ENCODE measurements around the gene CASS4. TPM values are rescaled to one million over a fixed set of nuclear protein-coding genes. Genes with fewer than 3 reads are reported as not detected.

CASS4 gene
- total RNA-seq, 1 experiment from 2014 or later: 0.17 TPM

DNA sequence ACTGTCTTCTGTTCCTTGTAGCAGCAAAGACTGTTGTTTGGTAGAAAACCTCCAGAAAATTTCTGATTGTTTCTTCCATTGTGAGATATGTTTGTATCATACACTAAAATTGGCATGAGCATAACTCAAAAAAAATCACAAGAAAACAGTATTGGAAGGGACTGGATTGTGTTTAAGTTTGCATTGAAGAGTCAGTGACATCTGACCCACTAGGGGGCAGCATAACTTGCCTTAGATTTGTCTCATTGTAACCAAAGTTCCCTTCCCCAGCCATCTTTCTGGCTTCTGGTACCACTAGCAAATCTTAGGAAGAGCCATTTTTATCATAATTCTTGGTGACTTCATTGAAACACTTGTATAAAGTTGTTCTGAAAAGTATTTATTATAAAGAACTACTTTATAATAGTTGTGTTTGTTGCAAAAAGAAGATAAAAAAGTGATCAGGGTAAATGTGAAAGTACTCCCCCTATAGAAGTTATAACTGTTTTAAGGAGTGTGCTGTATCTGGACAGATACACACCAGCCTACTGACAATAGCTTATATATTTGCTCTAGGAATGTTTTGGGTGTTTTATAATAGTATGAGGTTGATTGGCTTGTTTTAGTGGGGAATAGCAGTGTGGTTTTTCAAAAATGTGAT is 11.9 kb upstream of the CASS4 start:
- RAD21 ChIA-PET (ENCODE audit: low non-redundant PET in 1 of 2, low total read pairs in 2 of 2, uncharacterized antibody in 2 of 2, unreplicated experiment in 2 of 2): no interaction called here
- TF ChIP-seq ZNF274 (IDR thresholded peaks at IDR 0.05; ENCODE audit: low read depth, low read length) (no peak), EGR1 (IDR thresholded peaks at IDR 0.05; ENCODE audit: low read depth) (no peak), CBX3 (IDR thresholded peaks at IDR 0.05; ENCODE audit: low read depth) (0 out of 2 replicates have a peak, but pooled peaks have one; percentile 12), SP1 (IDR thresholded peaks at IDR 0.05; ENCODE audit: low read depth) (no peak), JUND (IDR thresholded peaks at IDR 0.05) (no peak), CEBPB (IDR thresholded peaks at IDR 0.05; ENCODE audit: low read depth) (no peak), RAD21 (IDR thresholded peaks at IDR 0.05; ENCODE audit: low read depth) (peak; percentile 51), POLR2A (IDR thresholded peaks at IDR 0.05; ENCODE audit: borderline replicate concordance, extremely low read depth, insufficient read depth, insufficient read length) (no peak), ZFX (IDR thresholded peaks at IDR 0.05) (no peak), EZH2phosphoT487 (IDR thresholded peaks at IDR 0.05; ENCODE audit: borderline replicate concordance) (no peak), FOSL1 (IDR thresholded peaks at IDR 0.05; ENCODE audit: low read depth) (no peak), YY1 (IDR thresholded peaks at IDR 0.05; ENCODE audit: extremely low read depth, insufficient replicate concordance, low read depth, low read length) (peak; percentile 20), SRF (IDR thresholded peaks at IDR 0.05; ENCODE audit: low read depth) (no peak), TCF7L2 (IDR thresholded peaks at IDR 0.05; ENCODE audit: borderline replicate concordance, extremely low read depth, insufficient read depth, insufficient read length) (no peak), SIN3A (IDR thresholded peaks at IDR 0.05; ENCODE audit: low read depth) (no peak), POLR2AphosphoS5 (IDR thresholded peaks at IDR 0.05; ENCODE audit: low read depth, low read length) (no peak)
- TF ChIP-seq, protein P1, sequence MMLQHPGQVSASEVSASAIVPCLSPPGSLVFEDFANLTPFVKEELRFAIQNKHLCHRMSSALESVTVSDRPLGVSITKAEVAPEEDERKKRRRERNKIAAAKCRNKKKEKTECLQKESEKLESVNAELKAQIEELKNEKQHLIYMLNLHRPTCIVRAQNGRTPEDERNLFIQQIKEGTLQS (IDR thresholded peaks at IDR 0.05): no peak
- TF ChIP-seq, protein P2, sequence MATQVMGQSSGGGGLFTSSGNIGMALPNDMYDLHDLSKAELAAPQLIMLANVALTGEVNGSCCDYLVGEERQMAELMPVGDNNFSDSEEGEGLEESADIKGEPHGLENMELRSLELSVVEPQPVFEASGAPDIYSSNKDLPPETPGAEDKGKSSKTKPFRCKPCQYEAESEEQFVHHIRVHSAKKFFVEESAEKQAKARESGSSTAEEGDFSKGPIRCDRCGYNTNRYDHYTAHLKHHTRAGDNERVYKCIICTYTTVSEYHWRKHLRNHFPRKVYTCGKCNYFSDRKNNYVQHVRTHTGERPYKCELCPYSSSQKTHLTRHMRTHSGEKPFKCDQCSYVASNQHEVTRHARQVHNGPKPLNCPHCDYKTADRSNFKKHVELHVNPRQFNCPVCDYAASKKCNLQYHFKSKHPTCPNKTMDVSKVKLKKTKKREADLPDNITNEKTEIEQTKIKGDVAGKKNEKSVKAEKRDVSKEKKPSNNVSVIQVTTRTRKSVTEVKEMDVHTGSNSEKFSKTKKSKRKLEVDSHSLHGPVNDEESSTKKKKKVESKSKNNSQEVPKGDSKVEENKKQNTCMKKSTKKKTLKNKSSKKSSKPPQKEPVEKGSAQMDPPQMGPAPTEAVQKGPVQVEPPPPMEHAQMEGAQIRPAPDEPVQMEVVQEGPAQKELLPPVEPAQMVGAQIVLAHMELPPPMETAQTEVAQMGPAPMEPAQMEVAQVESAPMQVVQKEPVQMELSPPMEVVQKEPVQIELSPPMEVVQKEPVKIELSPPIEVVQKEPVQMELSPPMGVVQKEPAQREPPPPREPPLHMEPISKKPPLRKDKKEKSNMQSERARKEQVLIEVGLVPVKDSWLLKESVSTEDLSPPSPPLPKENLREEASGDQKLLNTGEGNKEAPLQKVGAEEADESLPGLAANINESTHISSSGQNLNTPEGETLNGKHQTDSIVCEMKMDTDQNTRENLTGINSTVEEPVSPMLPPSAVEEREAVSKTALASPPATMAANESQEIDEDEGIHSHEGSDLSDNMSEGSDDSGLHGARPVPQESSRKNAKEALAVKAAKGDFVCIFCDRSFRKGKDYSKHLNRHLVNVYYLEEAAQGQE (IDR thresholded peaks at IDR 0.05; ENCODE audit: low read depth): no peak
- TF ChIP-seq, protein P3, sequence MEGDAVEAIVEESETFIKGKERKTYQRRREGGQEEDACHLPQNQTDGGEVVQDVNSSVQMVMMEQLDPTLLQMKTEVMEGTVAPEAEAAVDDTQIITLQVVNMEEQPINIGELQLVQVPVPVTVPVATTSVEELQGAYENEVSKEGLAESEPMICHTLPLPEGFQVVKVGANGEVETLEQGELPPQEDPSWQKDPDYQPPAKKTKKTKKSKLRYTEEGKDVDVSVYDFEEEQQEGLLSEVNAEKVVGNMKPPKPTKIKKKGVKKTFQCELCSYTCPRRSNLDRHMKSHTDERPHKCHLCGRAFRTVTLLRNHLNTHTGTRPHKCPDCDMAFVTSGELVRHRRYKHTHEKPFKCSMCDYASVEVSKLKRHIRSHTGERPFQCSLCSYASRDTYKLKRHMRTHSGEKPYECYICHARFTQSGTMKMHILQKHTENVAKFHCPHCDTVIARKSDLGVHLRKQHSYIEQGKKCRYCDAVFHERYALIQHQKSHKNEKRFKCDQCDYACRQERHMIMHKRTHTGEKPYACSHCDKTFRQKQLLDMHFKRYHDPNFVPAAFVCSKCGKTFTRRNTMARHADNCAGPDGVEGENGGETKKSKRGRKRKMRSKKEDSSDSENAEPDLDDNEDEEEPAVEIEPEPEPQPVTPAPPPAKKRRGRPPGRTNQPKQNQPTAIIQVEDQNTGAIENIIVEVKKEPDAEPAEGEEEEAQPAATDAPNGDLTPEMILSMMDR (IDR thresholded peaks at IDR 0.05 in 2 of 3, conservative IDR thresholded peaks at IDR 0.05 in 1 of 3; ENCODE audit: borderline replicate concordance in 1 of 3, insufficient read depth in 1 of 3, low read depth in 2 of 3, low read length in 2 of 3): peak; percentile 49 to 89 (median 75); a peak in 5 of 6 replicates
- TF ChIP-seq, protein P4, sequence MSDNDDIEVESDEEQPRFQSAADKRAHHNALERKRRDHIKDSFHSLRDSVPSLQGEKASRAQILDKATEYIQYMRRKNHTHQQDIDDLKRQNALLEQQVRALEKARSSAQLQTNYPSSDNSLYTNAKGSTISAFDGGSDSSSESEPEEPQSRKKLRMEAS (IDR thresholded peaks at IDR 0.05): no peak
- TF ChIP-seq, protein P5, sequence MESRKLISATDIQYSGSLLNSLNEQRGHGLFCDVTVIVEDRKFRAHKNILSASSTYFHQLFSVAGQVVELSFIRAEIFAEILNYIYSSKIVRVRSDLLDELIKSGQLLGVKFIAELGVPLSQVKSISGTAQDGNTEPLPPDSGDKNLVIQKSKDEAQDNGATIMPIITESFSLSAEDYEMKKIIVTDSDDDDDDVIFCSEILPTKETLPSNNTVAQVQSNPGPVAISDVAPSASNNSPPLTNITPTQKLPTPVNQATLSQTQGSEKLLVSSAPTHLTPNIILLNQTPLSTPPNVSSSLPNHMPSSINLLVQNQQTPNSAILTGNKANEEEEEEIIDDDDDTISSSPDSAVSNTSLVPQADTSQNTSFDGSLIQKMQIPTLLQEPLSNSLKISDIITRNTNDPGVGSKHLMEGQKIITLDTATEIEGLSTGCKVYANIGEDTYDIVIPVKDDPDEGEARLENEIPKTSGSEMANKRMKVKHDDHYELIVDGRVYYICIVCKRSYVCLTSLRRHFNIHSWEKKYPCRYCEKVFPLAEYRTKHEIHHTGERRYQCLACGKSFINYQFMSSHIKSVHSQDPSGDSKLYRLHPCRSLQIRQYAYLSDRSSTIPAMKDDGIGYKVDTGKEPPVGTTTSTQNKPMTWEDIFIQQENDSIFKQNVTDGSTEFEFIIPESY (IDR thresholded peaks at IDR 0.05; ENCODE audit: extremely low read depth, insufficient replicate concordance, low read length): no peak

More for the DNA sequence above, 11.9 kb upstream of the CASS4 start:
- Histone ChIP-seq H3K36me3 (ENCODE audit: control insufficient read depth in 1 of 2, insufficient read depth in 2 of 2, low read length in 2 of 2) (peaks cover 70 to 83% of the 10 kb centered on the region in 2 experiments), H3K9me3 (ENCODE audit: control insufficient read depth in 1 of 2, insufficient read depth in 1 of 2, low read depth in 1 of 2, low read length in 2 of 2) (no peaks in the 10 kb centered on the region), H3K9me2 (ENCODE audit: insufficient read depth) (no peaks in the 10 kb centered on the region), H3K4me3 (replicated peaks in 1 of 2; ENCODE audit: low read depth in 1 of 2, low read length in 2 of 2) (no peak overlapping the region), H3K9ac (ENCODE audit: low read length) (no peak overlapping the region), H4K20me1 (ENCODE audit: insufficient read depth) (peaks cover 6% of the 10 kb centered on the region; the same call in 1 of the 2 replicates), H3K4me1 (ENCODE audit: control insufficient read depth in 1 of 2, insufficient read depth in 2 of 2, low read length in 2 of 2) (no peaks in the 10 kb centered on the region), H2AFZ (ENCODE audit: low read depth, low read length, poor library complexity, severe bottlenecking) (no peak overlapping the region), H3K27me3 (ENCODE audit: insufficient read depth, low read length) (no peaks in the 10 kb centered on the region), H3K27ac (ENCODE audit: low read depth, low read length) (no peak overlapping the region), H3K4me2 (ENCODE audit: low read length) (no peak overlapping the region), H3K79me2 (ENCODE audit: insufficient read depth, low read length) (peaks cover 88% of the 10 kb centered on the region)
- peak; percentile 51 for DNase-seq (ENCODE audit: low read depth, low spot score)
- peak; percentile 81 for ATAC-seq
- ChIA-PET POLR2A (no interaction called here), CTCF (no interaction called here)
- no TSS peak for BruUV-seq (replicated peaks)
- intact Hi-C loops (cut with micrococcal nuclease): loop anchor here (2.0 kb wide), 1 partner anchor 177 kb away; no protein-coding TSS in a partner anchor

Data from HCT116 (cell line).